ENCODE data around the gene MTCH2.
A peak's percentile ranks its signal among the peaks of the same experiment; 100 is the strongest.

DNA sequence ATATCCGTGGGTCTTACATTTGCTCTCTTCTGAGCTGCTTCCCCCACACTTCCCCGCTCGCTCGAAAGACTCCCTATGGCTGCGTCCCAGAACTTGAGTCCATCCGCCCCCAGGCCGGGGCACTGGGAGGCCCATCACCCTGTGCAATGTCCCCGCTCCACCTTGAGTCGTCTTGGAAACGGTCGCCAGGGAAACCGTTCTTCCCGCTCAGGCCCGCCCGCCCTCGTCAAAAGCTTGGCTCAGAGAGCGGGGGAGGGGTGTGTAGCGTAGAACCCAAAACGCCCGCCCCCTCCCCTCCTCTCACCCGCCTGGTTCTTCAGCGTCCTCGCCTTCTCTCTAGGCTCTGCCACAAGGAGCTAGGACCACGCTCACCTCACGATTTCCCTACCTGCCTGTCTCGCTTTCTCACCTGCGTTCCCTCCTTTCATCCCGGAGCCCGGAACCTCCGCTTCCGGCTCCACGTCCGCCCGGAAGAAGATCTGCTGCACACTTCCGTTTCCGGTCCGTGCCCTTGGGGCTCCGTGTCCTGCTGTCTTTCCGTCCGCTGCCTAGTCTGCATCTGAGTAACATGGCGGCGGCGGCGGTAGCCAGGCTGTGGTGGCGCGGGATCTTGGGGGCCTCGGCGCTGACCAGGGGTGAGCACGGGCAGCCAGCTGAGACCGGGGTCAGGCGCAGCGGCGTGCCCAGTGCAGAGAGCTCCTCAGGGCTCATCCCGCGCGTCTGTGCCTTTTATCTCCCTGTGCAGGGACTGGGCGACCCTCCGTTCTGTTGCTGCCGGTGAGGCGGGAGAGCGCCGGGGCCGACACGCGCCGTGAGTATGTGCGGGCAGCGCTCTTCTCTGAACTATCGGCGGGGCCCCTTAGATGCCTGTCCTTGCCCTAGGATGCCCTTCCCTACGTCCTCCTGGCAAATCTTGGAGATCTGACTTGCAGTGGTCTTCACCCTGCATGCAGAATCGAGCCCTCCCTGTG is 63.5 kb downstream of the MTCH2 start, which contains the start of the genes KBTBD4 and NDUFS3:
- TF ChIP-seq, protein P1, sequence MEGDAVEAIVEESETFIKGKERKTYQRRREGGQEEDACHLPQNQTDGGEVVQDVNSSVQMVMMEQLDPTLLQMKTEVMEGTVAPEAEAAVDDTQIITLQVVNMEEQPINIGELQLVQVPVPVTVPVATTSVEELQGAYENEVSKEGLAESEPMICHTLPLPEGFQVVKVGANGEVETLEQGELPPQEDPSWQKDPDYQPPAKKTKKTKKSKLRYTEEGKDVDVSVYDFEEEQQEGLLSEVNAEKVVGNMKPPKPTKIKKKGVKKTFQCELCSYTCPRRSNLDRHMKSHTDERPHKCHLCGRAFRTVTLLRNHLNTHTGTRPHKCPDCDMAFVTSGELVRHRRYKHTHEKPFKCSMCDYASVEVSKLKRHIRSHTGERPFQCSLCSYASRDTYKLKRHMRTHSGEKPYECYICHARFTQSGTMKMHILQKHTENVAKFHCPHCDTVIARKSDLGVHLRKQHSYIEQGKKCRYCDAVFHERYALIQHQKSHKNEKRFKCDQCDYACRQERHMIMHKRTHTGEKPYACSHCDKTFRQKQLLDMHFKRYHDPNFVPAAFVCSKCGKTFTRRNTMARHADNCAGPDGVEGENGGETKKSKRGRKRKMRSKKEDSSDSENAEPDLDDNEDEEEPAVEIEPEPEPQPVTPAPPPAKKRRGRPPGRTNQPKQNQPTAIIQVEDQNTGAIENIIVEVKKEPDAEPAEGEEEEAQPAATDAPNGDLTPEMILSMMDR (IDR thresholded peaks at IDR 0.05; ENCODE audit: low read depth, low read length), result no peak
- TF ChIP-seq POLR2A (IDR thresholded peaks at IDR 0.05; ENCODE audit: extremely low read depth, insufficient read length), result peak; percentile 83
- TF ChIP-seq MYC (IDR thresholded peaks at IDR 0.05; ENCODE audit: low read depth, low read length), result peak; percentile 88
- TF ChIP-seq, protein P2, sequence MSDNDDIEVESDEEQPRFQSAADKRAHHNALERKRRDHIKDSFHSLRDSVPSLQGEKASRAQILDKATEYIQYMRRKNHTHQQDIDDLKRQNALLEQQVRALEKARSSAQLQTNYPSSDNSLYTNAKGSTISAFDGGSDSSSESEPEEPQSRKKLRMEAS (IDR thresholded peaks at IDR 0.05; ENCODE audit: low read depth, low read length), result peak; percentile 76
